Peyer's patch (tissue), 4 donors: ENCODE measurements around the gene EDC3.

Experiments
- POLR2A ChIP-seq, 2 donors: fragments of 450-650 bp; IDR thresholded peaks; one replicate each; pipeline ENCODE4 v1.5.1; 2017; ENCODE audit warnings: antibody characterized with exemption in 2 of 2, mild to moderate bottlenecking in 2 of 2, moderate library complexity in 2 of 2
- TF ChIP-seq, protein P1 (sequence below), 6 experiments: fragments of 450-650 bp in 4 of 6; fragments of 200-600 bp in 2 of 6; sonication (generic) in 1 of 6; IDR thresholded peaks; one replicate each; pipeline ENCODE4 v1.5.1; 2017 to 2019; ENCODE audit warnings: antibody characterized with exemption in 6 of 6, mild to moderate bottlenecking in 3 of 6, moderate library complexity in 1 of 6

DNA sequence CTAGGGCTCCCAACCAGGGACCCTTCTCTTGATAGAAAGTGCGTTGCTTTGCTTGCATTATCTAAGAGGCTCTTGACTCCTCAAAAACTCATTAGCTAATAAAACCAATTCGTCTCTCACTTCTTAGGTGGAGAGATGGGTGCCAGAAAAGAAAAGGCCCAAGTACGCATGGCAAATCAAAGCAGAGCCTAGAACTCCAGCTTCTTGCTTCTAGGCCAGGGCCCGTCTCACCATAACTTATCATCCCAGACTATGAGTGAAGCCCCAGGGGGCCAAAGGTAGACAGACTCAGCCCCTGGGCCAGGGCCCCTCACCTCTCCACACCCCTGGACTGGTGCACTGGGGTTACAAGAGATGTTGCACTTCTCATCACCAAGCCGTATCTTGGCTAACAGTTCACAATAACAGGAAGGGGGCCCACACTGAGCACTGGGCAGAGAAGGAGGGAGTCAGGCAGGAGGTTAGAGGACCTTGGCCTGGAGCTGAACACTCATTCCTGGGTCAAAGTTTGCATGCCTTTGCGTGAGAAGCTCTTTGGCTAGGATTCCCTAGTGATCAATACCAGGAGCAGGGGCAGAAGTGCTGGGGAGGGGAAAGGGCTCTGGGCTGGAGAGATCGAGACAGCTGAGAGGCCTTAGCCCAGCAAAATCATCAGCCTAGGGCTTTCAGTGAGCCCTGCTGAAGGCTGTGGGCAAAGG lies 34.9 kb upstream of the EDC3 start:
- TF ChIP-seq, protein P1, sequence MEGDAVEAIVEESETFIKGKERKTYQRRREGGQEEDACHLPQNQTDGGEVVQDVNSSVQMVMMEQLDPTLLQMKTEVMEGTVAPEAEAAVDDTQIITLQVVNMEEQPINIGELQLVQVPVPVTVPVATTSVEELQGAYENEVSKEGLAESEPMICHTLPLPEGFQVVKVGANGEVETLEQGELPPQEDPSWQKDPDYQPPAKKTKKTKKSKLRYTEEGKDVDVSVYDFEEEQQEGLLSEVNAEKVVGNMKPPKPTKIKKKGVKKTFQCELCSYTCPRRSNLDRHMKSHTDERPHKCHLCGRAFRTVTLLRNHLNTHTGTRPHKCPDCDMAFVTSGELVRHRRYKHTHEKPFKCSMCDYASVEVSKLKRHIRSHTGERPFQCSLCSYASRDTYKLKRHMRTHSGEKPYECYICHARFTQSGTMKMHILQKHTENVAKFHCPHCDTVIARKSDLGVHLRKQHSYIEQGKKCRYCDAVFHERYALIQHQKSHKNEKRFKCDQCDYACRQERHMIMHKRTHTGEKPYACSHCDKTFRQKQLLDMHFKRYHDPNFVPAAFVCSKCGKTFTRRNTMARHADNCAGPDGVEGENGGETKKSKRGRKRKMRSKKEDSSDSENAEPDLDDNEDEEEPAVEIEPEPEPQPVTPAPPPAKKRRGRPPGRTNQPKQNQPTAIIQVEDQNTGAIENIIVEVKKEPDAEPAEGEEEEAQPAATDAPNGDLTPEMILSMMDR (IDR thresholded peaks at IDR 0.05) = no peak
- no peak for TF ChIP-seq POLR2A (IDR thresholded peaks at IDR 0.05)
